HG03442 (cell line): ENCODE results near the gene AQP5.

Source experiments
- ATAC-seq: cut with Tn5 transposase; IDR thresholded peaks from one replicate; pipeline ENCODE4 v1.9.1; 2021; ENCODE audit warnings: mild to moderate bottlenecking, moderate library complexity; ENCODE audit not compliant: unreplicated experiment

The AQP5 gene

GRCh38 chr12:49963976-49964815, 2.5 kb downstream of the AQP5 start:
- ATAC-seq, result no peak

- ATAC-seq, result no peak
These were observed 3.4 kb downstream of the AQP5 start for GRCh38 chr12:49964849-49965624.

- no peak for ATAC-seq
These were observed 4.2 kb downstream of the AQP5 start for GRCh38 chr12:49965836-49966235.

GRCh38 chr12:49966511-49967041, 4.9 kb downstream of the AQP5 start:
- ATAC-seq, result no peak

- peak; percentile 57 for ATAC-seq
These were observed 5.5 kb downstream of the AQP5 start for GRCh38 chr12:49967042-49967776.

- ATAC-seq, result peak; percentile 13
These were observed 6.1 kb downstream of the AQP5 start for GRCh38 chr12:49967777-49968250.

GRCh38 chr12:49968471-49968870, 6.8 kb downstream of the AQP5 start:
- ATAC-seq, result no peak

GRCh38 chr12:49969027-49969426, 7.4 kb downstream of the AQP5 start:
- no peak for ATAC-seq

GRCh38 chr12:49969651-49970429, 8.2 kb downstream of the AQP5 start:
- no peak for ATAC-seq

GRCh38 chr12:49970658-49971057, 9.0 kb downstream of the AQP5 start:
- no peak for ATAC-seq

GRCh38 chr12:49971141-49971540, 9.5 kb downstream of the AQP5 start:
- no peak for ATAC-seq

- no peak for ATAC-seq
These were observed 10.5 kb downstream of the AQP5 start for GRCh38 chr12:49972129-49972528.

- no peak for ATAC-seq
These were observed 11.1 kb downstream of the AQP5 start, which contains the start of gene AQP6 for GRCh38 chr12:49972641-49973360. Gene AQP6, plus strand, starts transcription at chr12:49972947. Its CDS starts 227 bp downstream, at chr12:49973174.

GRCh38 chr12:49973361-49973830, 11.7 kb downstream of the AQP5 start:
- no peak for ATAC-seq

- no peak for ATAC-seq
These were observed 12.6 kb downstream of the AQP5 start for GRCh38 chr12:49974231-49974675.

- no peak for ATAC-seq
These were observed 13.1 kb downstream of the AQP5 start for GRCh38 chr12:49974677-49975317.

GRCh38 chr12:49975318-49975761, 13.7 kb downstream of the AQP5 start:
- no peak for ATAC-seq

GRCh38 chr12:49976557-49976956, 14.9 kb downstream of the AQP5 start:
- ATAC-seq, result no peak

- ATAC-seq, result no peak
These were observed 16.5 kb downstream of the AQP5 start for GRCh38 chr12:49978125-49978524.
